Uterus (tissue), 4 donors: ENCODE data around the gene ATP11A. TPM values are rescaled to one million over a fixed set of nuclear protein-coding genes. Genes with fewer than 3 reads are reported as not detected.
"Not testable (repeated sequence)": the region's sequence is repeated elsewhere in the genome, so short reads cannot be mapped to it uniquely, and the experiment has no call there.

Experiments
- DNase-seq, 2 donors: peaks; one replicate each; pipeline ENCODE4 v3.0.0-alpha.2; 2019 to 2020
- H3K27ac ChIP-seq, 2 donors: fragments of 200-600 bp; sonication (generic); 1 replicate in 1 of 2; 2 replicates in 1 of 2; pipeline ENCODE4 v1.5.1; 2016 to 2018
- H3K27me3 ChIP-seq, 2 donors: fragments of 200-600 bp; sonication (generic); one replicate each; pipeline ENCODE4 v1.5.1; 2018 to 2019; ENCODE audit warnings: control low read depth in 1 of 2
- H3K36me3 ChIP-seq, 2 donors: fragments of 200-600 bp; sonication (generic); one replicate each; pipeline ENCODE4 v1.5.1; 2019; ENCODE audit warnings: control low read depth in 1 of 2
- H3K4me1 ChIP-seq, 2 donors: fragments of 200-600 bp; sonication (generic); one replicate each; pipeline ENCODE4 v1.5.1; 2018 to 2019; ENCODE audit warnings: control low read depth in 1 of 2
- H3K4me3 ChIP-seq, 2 donors: fragments of 200-600 bp; sonication (generic); 1 replicate in 1 of 2; 2 replicates in 1 of 2; pipeline ENCODE4 v1.5.1; 2018 to 2019; ENCODE audit warnings: mild to moderate bottlenecking in 1 of 2
- H3K9me3 ChIP-seq, 2 donors: fragments of 200-600 bp; sonication (generic); one replicate each; pipeline ENCODE4 v1.5.1; 2019; ENCODE audit warnings: control low read depth in 1 of 2
- POLR2A ChIP-seq, 2 donors: fragments of 450-650 bp; IDR thresholded peaks; one replicate each; pipeline ENCODE4 v1.6.1; 2016; ENCODE audit warnings: antibody characterized with exemption in 2 of 2, mild to moderate bottlenecking in 1 of 2, moderate library complexity in 1 of 2
- intact Hi-C: fragments of 100-400 bp; cut with DNase I; formaldehyde crosslinking; loops from one replicate; pipeline ENCODE4 v1.15.1; 2023; ENCODE audit warnings: low total_unique reads
- total RNA-seq, 4 donors: library from RNA; depleted of rRNA in 3 of 4; stranded (reverse); fragments of >200 nt in 3 of 4; gene quantifications; one replicate each; pipeline versions ENCODE4 v1.1.0 to v1.2.4, GENCODE V29; 2014 to 2023
- TF ChIP-seq, protein P1 (sequence below), 4 experiments: fragments of 200-600 bp in 2 of 4; fragments of 450-650 bp in 2 of 4; sonication (generic) in 2 of 4; IDR thresholded peaks; one replicate each; pipeline ENCODE4 v1.5.1; 2016 to 2019; ENCODE audit warnings: antibody characterized with exemption in 4 of 4, mild to moderate bottlenecking in 2 of 4, moderate library complexity in 1 of 4
- donor health status: DM: yes; HTN: yes; CAD: no.

Gene ATP11A
- total RNA-seq, 4 donors from 2014 or later: 12.8 to 149 (median 22.8) TPM

DNA sequence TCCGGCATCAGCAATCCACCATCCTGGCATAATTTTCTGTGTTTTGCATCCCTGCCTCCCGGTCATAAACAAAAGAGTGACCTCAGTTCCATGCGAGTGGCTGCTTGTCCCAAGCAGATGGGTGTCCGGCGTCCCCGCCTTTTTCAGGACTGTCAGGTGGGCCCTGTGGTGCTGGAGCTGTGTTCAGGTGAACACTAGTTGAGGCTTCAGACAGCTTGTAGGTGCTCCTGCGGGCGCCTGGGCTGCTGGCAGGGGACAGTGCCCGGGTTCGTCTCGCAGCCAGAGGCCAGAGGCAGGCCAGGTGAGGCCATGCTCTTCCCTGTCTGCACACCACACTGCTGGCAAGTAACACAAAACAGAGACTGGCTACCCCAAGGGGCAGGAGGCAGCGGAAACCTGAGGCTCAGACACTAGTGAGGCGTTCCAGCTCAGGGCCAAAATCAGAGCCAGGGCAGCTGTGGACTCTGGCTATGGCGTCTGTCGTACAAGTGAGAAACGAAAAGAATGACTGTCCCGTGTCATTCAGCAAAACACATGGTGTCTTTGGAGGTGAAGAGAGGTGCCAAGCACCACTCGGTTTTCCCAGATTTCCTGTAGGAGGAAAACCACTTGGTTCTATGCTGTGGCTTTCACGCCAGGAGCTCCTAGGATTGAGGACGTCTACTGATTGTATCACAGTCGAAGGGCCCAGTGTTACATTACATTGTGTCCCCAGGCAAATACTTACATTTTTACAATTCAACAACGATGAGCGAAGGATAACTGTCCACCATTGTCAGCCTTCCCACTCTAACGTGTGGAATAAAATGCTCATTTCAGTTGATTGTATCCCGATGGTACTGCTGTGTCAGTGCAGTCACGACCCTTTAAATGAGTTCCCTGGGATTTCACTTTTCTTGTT is 104.0 kb downstream of the ATP11A start:
- DNase-seq: peak in 1 of 2 donors; percentile 11
- Histone ChIP-seq H3K9me3 (no peaks in the 10 kb centered on the region), H3K36me3 (no peaks in the 10 kb centered on the region), H3K27me3 (no peaks in the 10 kb centered on the region), H3K4me3 (no peak overlapping the region), H3K4me1 (no peaks in the 10 kb centered on the region), H3K27ac (no peak overlapping the region)
- TF ChIP-seq, protein P1, sequence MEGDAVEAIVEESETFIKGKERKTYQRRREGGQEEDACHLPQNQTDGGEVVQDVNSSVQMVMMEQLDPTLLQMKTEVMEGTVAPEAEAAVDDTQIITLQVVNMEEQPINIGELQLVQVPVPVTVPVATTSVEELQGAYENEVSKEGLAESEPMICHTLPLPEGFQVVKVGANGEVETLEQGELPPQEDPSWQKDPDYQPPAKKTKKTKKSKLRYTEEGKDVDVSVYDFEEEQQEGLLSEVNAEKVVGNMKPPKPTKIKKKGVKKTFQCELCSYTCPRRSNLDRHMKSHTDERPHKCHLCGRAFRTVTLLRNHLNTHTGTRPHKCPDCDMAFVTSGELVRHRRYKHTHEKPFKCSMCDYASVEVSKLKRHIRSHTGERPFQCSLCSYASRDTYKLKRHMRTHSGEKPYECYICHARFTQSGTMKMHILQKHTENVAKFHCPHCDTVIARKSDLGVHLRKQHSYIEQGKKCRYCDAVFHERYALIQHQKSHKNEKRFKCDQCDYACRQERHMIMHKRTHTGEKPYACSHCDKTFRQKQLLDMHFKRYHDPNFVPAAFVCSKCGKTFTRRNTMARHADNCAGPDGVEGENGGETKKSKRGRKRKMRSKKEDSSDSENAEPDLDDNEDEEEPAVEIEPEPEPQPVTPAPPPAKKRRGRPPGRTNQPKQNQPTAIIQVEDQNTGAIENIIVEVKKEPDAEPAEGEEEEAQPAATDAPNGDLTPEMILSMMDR (IDR thresholded peaks at IDR 0.05): no peak
- no peak for TF ChIP-seq POLR2A (IDR thresholded peaks at IDR 0.05)
- intact Hi-C loops: no loop called here

DNA sequence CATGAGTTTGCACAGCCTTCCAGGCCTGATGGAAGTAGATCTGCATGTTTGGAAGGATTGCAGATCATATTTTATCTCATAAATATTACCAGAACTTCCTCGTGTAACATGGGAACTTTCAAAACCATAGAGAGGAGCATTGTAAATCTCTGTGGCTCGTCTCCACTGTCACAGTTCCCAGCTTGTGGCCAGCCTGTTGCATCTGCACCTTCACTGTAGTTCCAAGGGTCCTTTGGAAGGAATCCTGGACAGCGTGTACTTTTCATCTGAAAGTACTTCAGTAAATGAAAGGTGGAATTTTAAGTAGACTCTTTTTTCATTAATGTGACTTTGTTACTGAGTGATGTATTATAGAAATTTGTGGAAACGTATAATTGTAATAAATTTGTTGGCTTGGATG is 105.4 kb downstream of the ATP11A start:
- DNase-seq: no peak
- Histone ChIP-seq H3K27me3 (no peaks in the 10 kb centered on the region), H3K4me3 (no peak overlapping the region), H3K27ac (no peak overlapping the region), H3K4me1 (no peaks in the 10 kb centered on the region), H3K36me3 (no peaks in the 10 kb centered on the region), H3K9me3 (no peaks in the 10 kb centered on the region)
- intact Hi-C loops: no loop called here
- TF ChIP-seq POLR2A (IDR thresholded peaks at IDR 0.05): no peak
- TF ChIP-seq, protein P1 (IDR thresholded peaks at IDR 0.05): no peak

DNA sequence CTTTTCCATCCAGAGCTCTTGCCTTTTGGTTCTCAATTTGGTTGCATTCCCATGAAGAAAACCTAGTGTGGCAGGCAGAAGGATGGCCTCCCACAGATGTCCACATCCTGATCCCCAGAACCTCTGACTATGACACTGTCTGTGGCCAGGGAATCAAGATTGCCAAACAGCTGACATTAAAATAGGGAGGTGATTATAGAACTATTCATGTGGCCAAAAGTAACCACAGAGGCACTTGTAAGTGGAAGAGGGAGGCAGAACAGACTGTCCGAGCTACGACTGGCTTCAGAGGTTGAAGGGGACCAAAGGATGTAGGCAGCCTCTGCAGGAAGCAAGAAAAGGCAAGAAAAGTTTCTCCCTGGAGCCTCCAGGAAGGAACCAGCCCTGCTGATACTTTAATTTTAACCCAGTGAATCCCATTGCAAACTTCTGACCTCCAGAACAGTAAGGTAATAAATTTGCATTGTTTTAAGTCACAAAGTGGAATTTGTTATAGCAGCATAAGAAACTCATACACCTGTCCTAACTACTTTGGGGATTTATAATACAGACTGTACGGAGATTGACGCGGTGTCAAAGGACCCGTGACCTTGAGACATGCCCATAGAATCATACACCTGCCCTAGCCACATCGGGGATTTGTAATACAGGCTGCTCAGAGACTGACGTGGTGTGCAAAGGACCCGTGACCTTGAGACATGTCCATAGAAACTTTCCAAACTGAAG is 106.5 kb downstream of the ATP11A start:
- Histone ChIP-seq H3K4me3 (no peak overlapping the region), H3K36me3 (no peaks in the 10 kb centered on the region), H3K4me1 (no peaks in the 10 kb centered on the region), H3K27ac (no peak overlapping the region), H3K9me3 (no peaks in the 10 kb centered on the region), H3K27me3 (no peaks in the 10 kb centered on the region)
- DNase-seq: no peak
- intact Hi-C loops: no loop called here
- no peak for TF ChIP-seq POLR2A (IDR thresholded peaks at IDR 0.05)
- TF ChIP-seq, protein P1 (IDR thresholded peaks at IDR 0.05): no peak

DNA sequence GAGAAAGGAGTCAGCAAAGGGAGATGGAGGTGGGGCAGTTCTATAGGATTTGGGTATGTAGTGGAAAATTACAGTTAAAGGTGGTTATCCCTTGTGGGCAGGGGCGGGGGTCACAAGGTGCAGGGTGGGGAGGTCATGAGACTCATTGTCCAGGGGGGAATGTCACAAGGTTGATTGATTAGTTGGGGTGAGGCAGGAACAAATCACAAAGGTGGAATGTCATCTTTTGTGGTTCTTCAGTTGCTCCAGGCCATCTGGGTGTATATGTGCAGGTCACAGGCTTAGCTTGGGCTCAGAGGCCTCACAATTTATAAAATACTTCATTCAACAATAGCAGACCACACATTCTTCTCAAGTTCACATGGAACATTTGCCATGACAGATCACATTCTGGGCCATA is 109.6 kb downstream of the ATP11A start:
- no peak for TF ChIP-seq POLR2A (IDR thresholded peaks at IDR 0.05)
- TF ChIP-seq, protein P1 (IDR thresholded peaks at IDR 0.05): no peak
- Histone ChIP-seq H3K4me1 (no peaks in the 10 kb centered on the region), H3K36me3 (no peaks in the 10 kb centered on the region), H3K27ac (no peak overlapping the region), H3K27me3 (no peaks in the 10 kb centered on the region), H3K9me3 (no peaks in the 10 kb centered on the region), H3K4me3 (no peak overlapping the region)
- no peak for DNase-seq
- intact Hi-C loops: no loop called here

DNA sequence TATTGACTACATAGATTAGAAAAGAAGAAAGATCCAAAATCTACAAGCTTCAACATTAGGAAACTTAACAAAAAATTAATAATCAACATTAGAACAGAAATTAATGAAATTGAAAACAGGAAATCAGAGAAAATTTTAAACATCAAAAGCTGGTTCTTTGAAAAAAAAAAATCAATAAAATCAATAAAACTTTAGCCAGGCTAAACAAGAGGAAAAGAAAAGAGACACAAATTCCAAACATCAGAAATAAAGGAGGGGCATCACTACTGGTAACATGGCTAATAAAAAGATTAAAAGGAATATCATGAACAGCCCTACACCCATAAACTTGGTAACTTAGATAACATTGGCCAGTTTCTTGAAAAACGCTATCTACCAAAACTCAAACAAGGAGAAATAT is 110.2 kb downstream of the ATP11A start:
- Histone ChIP-seq H3K9me3 (no peaks in the 10 kb centered on the region), H3K4me3 (no peak overlapping the region), H3K27ac (no peak overlapping the region), H3K4me1 (no peaks in the 10 kb centered on the region), H3K36me3 (no peaks in the 10 kb centered on the region), H3K27me3 (no peaks in the 10 kb centered on the region)
- TF ChIP-seq, protein P1 (IDR thresholded peaks at IDR 0.05): no peak
- no peak for DNase-seq
- intact Hi-C loops: no loop called here

DNA sequence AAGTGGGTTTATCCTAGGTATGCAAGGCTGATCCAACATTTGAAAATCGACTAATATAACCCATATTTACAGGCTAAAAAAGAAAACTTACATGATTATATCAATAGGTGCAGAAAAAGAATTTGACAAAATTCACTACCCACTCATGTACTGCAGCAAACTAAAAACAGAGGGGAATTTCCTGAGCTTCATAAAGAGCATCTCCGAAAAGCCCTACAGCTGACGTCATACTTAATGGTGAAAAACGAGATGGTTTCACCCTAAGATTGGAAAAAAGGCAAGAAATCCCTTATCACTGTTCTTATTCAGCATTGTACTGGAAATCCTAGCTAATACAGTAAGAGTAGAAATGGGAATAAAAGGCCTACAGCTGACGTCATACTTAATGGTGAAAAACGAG is 111.0 kb downstream of the ATP11A start:
- H3K27ac ChIP-seq, H3K36me3 ChIP-seq, intact Hi-C loops, H3K4me3 ChIP-seq, H3K9me3 ChIP-seq, H3K27me3 ChIP-seq, H3K4me1 ChIP-seq, DNase-seq: not testable (repeated sequence)
